OCI-LY7 (cell line): Measurements from ENCODE around the gene MAG. TPM values are rescaled to one million over a fixed set of nuclear protein-coding genes. Genes with fewer than 3 reads are reported as not detected.

Source experiments
- BruUV-seq: library from RNA; stranded (reverse); fragments of 400-500 nt; replicated peaks from 2 replicates; lab custom pipeline; 2021; lab: Mats Ljungman, UMichigan
- CTCF ChIA-PET: fragments of 300-600 bp; sonication (Branson Sonifier 250); formaldehyde crosslinking; loops from one replicate; lab custom pipeline; 2022; ENCODE audit warnings: antibody characterized with exemption; ENCODE audit not compliant: unreplicated experiment; lab: Charles Lee
- POLR2A ChIA-PET: fragments of 300-600 bp; sonication (Branson Sonifier 250); formaldehyde crosslinking; loops from one replicate; lab custom pipeline; 2022; ENCODE audit warnings: antibody characterized with exemption; lab: Charles Lee
- DNase-seq: peaks from one replicate; pipeline ENCODE4 v3.0.0-alpha.2; 2015; ENCODE audit warnings: low spot score
- H2AFZ ChIP-seq: fragments of 200-600 bp; sonication (generic), shearing (Covaris generic); 2 replicates; pipeline ENCODE4 v1.6.1; 2014; ENCODE audit warnings: mild to moderate bottlenecking, antibody characterized with exemption, low read length, moderate library complexity
- H3K27ac ChIP-seq: fragments of 200-600 bp; sonication (generic); 2 replicates; pipeline ENCODE4 v1.5.1; 2014; ENCODE audit warnings: mixed run types, low read depth, mild to moderate bottlenecking, moderate library complexity, low read length, inconsistent platforms; ENCODE audit not compliant: poor library complexity, severe bottlenecking
- H3K36me3 ChIP-seq: fragments of 200-600 bp; sonication (generic); 2 replicates; pipeline ENCODE4 v1.6.1; 2014; ENCODE audit warnings: mild to moderate bottlenecking, antibody characterized with exemption, low read length, moderate library complexity, mixed read lengths; ENCODE audit not compliant: insufficient read depth
- H3K4me1 ChIP-seq: fragments of 200-600 bp; sonication (generic); 2 replicates; pipeline ENCODE4 v1.5.1; 2014; ENCODE audit warnings: mild to moderate bottlenecking, low read length; ENCODE audit not compliant: insufficient read depth, poor library complexity, severe bottlenecking
- H3K4me2 ChIP-seq: fragments of 200-600 bp; sonication (generic); 2 replicates; pipeline ENCODE4 v1.6.1; 2014; ENCODE audit warnings: mild to moderate bottlenecking, low read length
- H3K4me3 ChIP-seq: fragments of 200-600 bp; sonication (generic); 2 replicates; pipeline ENCODE4 v1.5.1; 2014; ENCODE audit warnings: mild to moderate bottlenecking, low read depth, low read length; ENCODE audit not compliant: poor library complexity, severe bottlenecking
- H3K79me2 ChIP-seq: fragments of 200-600 bp; sonication (generic); 2 replicates; pipeline ENCODE4 v1.6.1; 2016; ENCODE audit warnings: low read depth, mild to moderate bottlenecking, low read length, moderate library complexity, mixed read lengths; ENCODE audit not compliant: insufficient read depth
- H3K9me2 ChIP-seq: fragments of 200-600 bp; sonication (generic); 2 replicates; pipeline ENCODE4 v1.6.1; 2016; ENCODE audit warnings: mild to moderate bottlenecking, low read length, mixed read lengths; ENCODE audit not compliant: insufficient read depth
- H3K9me3 ChIP-seq: fragments of 200-600 bp; sonication (generic); 2 replicates; pipeline ENCODE4 v1.6.1; 2014; ENCODE audit warnings: mild to moderate bottlenecking, mixed run types, low read length, mixed read lengths
- H4K20me1 ChIP-seq: fragments of 200-600 bp; sonication (generic); 2 replicates; pipeline ENCODE4 v1.6.1; 2014; ENCODE audit warnings: mild to moderate bottlenecking, antibody characterized with exemption, low read length, moderate library complexity, mixed read lengths; ENCODE audit not compliant: insufficient read depth
- CTCF ChIP-seq: fragments of 200-600 bp; sonication (generic); conservative IDR thresholded peaks from 2 replicates; pipeline ENCODE4 v1.5.1; 2014; ENCODE audit warnings: mild to moderate bottlenecking, antibody characterized with exemption, low read length, moderate library complexity, mixed read lengths
- EZH2phosphoT487 ChIP-seq: fragments of 200-600 bp; sonication (generic); IDR thresholded peaks from 2 replicates; pipeline ENCODE4 v1.6.1; 2018; ENCODE audit warnings: low read depth, borderline replicate concordance, mild to moderate bottlenecking, mixed run types, antibody characterized with exemption, low read length, moderate library complexity, mixed read lengths
- intact Hi-C: fragments of 100-400 bp; cut with micrococcal nuclease; formaldehyde crosslinking; loops from one replicate; pipeline ENCODE4 v1.10.0; 2022; ENCODE audit not compliant: unreplicated experiment
- total RNA-seq, 2 experiments: library from RNA; depleted of rRNA in 1 of 2; stranded (reverse); fragments of >200 nt in 1 of 2; shearing (Covaris generic) in 1 of 2; gene quantifications; 2 replicates each; pipeline ENCODE4 v1.2.3, GENCODE V29; 2014 to 2022

Gene MAG
- total RNA-seq, 2 experiments from 2014 or later, result 4.6 to 10.1 TPM

DNA sequence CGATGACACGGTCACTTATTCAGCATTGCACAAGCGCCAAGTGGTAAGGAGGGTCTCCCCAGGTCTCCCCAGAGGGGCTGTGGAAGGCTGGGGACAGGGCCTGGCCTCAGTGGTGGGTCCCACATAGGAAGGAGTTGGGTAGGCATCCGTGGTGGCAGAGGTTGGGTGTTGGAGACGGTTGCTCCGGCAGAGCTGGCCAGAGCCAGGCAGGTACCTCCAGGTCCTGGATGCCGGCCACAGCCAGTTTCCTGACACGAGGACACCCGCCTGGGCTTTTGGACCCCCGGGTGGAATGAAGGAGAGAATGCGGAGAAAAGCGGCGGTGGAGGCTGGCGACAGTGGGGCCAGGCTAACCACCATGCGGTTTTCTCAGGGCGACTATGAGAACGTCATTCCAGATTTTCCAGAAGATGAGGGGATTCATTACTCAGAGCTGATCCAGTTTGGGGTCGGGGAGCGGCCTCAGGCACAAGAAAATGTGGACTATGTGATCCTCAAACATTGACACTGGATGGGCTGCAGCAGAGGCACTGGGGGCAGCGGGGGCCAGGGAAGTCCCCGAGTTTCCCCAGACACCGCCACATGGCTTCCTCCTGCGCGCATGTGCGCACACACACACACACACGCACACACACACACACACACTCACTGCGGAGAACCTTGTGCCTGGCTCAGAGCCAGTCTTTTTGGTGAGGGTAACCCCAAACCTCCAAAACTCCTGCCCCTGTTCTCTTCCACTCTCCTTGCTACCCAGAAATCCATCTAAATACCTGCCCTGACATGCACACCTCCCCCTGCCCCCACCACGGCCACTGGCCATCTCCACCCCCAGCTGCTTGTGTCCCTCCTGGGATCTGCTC, 54.5 kb downstream of the MAG start:
- Histone ChIP-seq H3K4me1 (peaks cover 85% of the 10 kb centered on the region), H3K4me2 (peak overlapping the region; percentile 70)

DNA sequence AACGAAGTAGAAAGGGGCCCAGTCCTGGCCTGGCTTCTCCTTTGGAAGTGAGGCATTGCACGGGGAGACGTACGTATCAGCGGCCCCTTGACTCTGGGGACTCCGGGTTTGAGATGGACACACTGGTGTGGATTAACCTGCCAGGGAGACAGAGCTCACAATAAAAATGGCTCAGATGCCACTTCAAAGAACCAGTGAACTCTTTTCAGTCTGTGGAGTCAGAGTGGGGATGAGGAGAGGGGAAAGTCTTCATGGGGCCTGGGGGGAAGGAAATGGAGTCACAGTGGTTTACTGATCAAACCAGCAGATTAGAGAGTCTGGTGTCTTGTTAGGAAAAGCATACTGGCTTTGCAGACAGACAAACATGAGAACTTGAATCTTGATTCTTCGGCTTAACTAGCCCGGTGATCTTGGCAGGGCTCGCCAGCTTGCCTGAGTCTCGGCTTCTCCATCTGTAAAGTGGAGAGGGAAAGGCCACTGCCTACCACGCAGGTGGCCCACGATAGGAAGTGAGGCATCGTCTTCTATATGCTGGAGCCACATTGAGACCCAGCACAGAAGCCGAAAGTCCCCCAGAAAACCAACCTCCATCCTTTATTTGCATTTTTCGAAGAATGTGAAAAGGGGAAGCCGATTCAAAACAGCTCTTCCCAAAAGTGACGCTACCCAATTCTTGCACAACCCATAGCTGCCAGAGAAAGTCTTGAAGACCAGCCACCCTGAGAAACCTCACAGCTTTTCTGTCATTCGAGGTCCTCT, 55.4 kb downstream of the MAG start, which contains the start of gene FFAR1:
FFAR1 (plus strand) TSS at position 732 of the 759 bp plus-strand sequence. CDS start 3,650 bp downstream, outside the sequence.
- Histone ChIP-seq H3K4me3 (peak within 1 kb of the TSS; percentile 32), H3K36me3 (peaks cover 70% of the 10 kb centered on the region), H3K27ac (peak within 1 kb of the TSS; percentile 96), H3K4me1 (peaks cover 90% of the 10 kb centered on the region), H3K9me3 (0 out of 2 replicates have a peak, but pooled peaks cover 4% of the 10 kb centered on the region), H3K79me2 (no peaks in the 10 kb centered on the region), H4K20me1 (no peaks in the 10 kb centered on the region; the same call in 1 of the 2 replicates), H2AFZ (no peak within 1 kb of the TSS), H3K4me2 (peak within 1 kb of the TSS; percentile 70), H3K9me2 (no peaks in the 10 kb centered on the region)
- TF ChIP-seq CTCF (no peak), EZH2phosphoT487 (no peak)
- BruUV-seq, result no TSS peak
- ChIA-PET CTCF (interaction anchor here (1.2 kb wide), 1 partner anchor 14 kb away, joined by 3 read pairs; no protein-coding TSS in a partner anchor), POLR2A (interaction anchor here (1.5 to 3.3 kb wide), 3 partner anchors 17 to 28 kb away, joined by 5 to 33 read pairs (median 6); partner anchors contain the start of gene CD22)
- intact Hi-C loops, result loop anchor here (2.0 kb wide), 1 partner anchor 79 kb away; the partner anchor contains the start of gene USF2
- DNase-seq, result peak; percentile 89

More for the DNA sequence above, 54.5 kb downstream of the MAG start:
- TSS peak; percentile 86 for BruUV-seq
- H3K79me2 ChIP-seq, result no peaks in the 10 kb centered on the region
- peak overlapping the region; percentile 24 for H3K4me3 ChIP-seq
- no peak overlapping the region for H2AFZ ChIP-seq
- H4K20me1 ChIP-seq, result no peaks in the 10 kb centered on the region; the same call in 1 of the 2 replicates
- H3K27ac ChIP-seq, result peak overlapping the region; percentile 96
- H3K36me3 ChIP-seq, result peaks cover 80% of the 10 kb centered on the region
- H3K9me3 ChIP-seq, result 0 out of 2 replicates have a peak, but pooled peaks cover 4% of the 10 kb centered on the region
- intact Hi-C loops, result loop anchor here (2.0 kb wide), 1 partner anchor 78 kb away; the partner anchor contains the start of gene USF2
- peak; percentile 66 for DNase-seq
- TF ChIP-seq EZH2phosphoT487, result no peak
- no peak for TF ChIP-seq CTCF
- no peaks in the 10 kb centered on the region for H3K9me2 ChIP-seq
- CTCF ChIA-PET, result no interaction called here
- POLR2A ChIA-PET, result interaction anchor here (1.5 to 1.6 kb wide), 2 partner anchors 23 to 27 kb away, joined by 5 to 6 read pairs; no protein-coding TSS in a partner anchor
